NCI-H2227 treated with DMSO at 0.1 percent for 48 hours (cell line): Measurements from ENCODE around the gene SLC10A6.
"Not testable (repeated sequence)": the region's sequence is repeated elsewhere in the genome, so short reads cannot be mapped to it uniquely, and the experiment has no call there.

Experiments used
- DNase-seq: peaks from one replicate; lab custom pipeline; 2025; lab: John Stamatoyannopoulos, UW

Gene SLC10A6

GRCh38 chr4:86848732-86849619 is at the start of gene SLC10A6:
Gene SLC10A6, minus strand, starts transcription at chr4:86849384. Its CDS starts 269 bp downstream, at chr4:86849115.
- no peak for DNase-seq

- DNase-seq = no peak
These were observed 49.4 kb upstream of the SLC10A6 start for GRCh38 chr4:86898562-86898961.

- DNase-seq = no peak
These were observed 47.4 kb upstream of the SLC10A6 start for GRCh38 chr4:86896596-86896995.

- DNase-seq = peak; percentile 37
These were observed 46.7 kb upstream of the SLC10A6 start for GRCh38 chr4:86895692-86896488.

GRCh38 chr4:86894455-86894854 is 45.3 kb upstream of the SLC10A6 start:
- no peak for DNase-seq

GRCh38 chr4:86893136-86893535 is 44.0 kb upstream of the SLC10A6 start:
- no peak for DNase-seq

- DNase-seq = peak; percentile 24
These were observed 43.4 kb upstream of the SLC10A6 start for GRCh38 chr4:86892636-86892960.

GRCh38 chr4:86891762-86892635 is 42.8 kb upstream of the SLC10A6 start, which contains the start of gene C4orf36:
Gene C4orf36, minus strand, starts transcription at chr4:86892422. Its CDS starts 902 bp downstream, at chr4:86891520.
- peak; percentile 46 for DNase-seq

- DNase-seq = no peak
These were observed 41.6 kb upstream of the SLC10A6 start for GRCh38 chr4:86890790-86891189.

- DNase-seq = no peak
These were observed 30.5 kb upstream of the SLC10A6 start for GRCh38 chr4:86879641-86880040.

GRCh38 chr4:86878640-86879039 is 29.5 kb upstream of the SLC10A6 start:
- no peak for DNase-seq

GRCh38 chr4:86876894-86877685 is 27.9 kb upstream of the SLC10A6 start:
- no peak for DNase-seq

GRCh38 chr4:86875436-86875835 is 26.3 kb upstream of the SLC10A6 start:
- DNase-seq = not testable (repeated sequence)

GRCh38 chr4:86872135-86872534 is 23.0 kb upstream of the SLC10A6 start:
- no peak for DNase-seq

- no peak for DNase-seq
These were observed 21.4 kb upstream of the SLC10A6 start for GRCh38 chr4:86870442-86871069.

GRCh38 chr4:86857341-86858052 is 8.3 kb upstream of the SLC10A6 start:
- no peak for DNase-seq

- no peak for DNase-seq
These were observed 7.7 kb upstream of the SLC10A6 start for GRCh38 chr4:86856896-86857295.

GRCh38 chr4:86855572-86855971 is 6.4 kb upstream of the SLC10A6 start:
- no peak for DNase-seq

GRCh38 chr4:86853209-86853608 is 4.0 kb upstream of the SLC10A6 start:
- DNase-seq = no peak

GRCh38 chr4:86848136-86848535 is 1.0 kb downstream of the SLC10A6 start:
- DNase-seq = no peak
